T-helper 22 cell (primary cell): ENCODE measurements around the gene ATP8A2.
"Not testable (repeated sequence)": the region's sequence is repeated elsewhere in the genome, so short reads cannot be mapped to it uniquely, and the experiment has no call there.

ENCODE experiments used
- DNase-seq: peaks from one replicate; pipeline ENCODE4 v3.0.0-alpha.2; 2020; ENCODE audit warnings: low read depth

The ATP8A2 gene

GRCh38 chr13:25463496-25463895, 91.7 kb downstream of the ATP8A2 start:
- no peak for DNase-seq

GRCh38 chr13:25466880-25467279, 95.1 kb downstream of the ATP8A2 start:
- no peak for DNase-seq

DNA sequence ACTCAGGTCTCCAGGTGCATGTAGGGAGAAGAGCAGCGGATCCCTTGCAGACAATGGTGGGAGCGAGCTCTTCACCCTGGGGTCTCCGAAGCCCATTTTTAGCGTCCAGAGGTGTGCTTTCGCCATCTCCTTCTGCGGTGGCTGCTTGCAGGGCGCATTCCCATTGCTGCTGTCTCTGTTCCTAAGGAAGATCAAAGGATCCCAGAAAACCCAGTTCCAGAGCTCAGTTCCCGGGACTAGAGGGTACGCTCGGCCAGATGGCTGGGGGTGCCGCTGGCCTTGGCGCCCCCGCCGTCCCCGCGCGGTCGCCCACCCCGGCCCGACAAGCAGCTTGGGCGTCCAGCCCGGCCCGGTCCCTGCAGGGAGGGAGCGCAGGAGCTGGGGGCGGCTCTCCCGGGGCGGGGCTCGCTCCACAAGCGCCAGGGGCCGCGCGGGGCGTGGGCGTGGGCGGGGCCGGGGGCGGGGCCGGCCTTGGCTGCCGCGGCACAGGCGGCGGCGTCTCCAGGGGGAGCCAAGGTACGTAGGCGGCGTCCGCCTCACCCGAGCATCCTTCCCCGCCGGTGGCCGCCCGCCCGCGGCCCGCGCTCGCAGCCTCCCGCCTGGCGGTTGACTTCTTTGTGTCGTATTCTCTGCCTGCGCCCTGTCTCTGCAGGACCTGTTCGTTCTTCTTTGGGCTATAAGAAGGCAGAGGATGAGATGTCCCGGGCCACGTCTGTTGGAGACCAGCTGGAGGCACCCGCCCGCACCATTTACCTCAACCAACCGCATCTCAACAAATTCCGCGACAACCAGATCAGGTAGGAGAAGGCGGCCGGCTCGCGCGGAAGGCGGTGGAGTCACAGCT, 96.8 kb downstream of the ATP8A2 start:
- no peak for DNase-seq

GRCh38 chr13:25469169-25469525, 97.4 kb downstream of the ATP8A2 start:
- DNase-seq = no peak

DNA sequence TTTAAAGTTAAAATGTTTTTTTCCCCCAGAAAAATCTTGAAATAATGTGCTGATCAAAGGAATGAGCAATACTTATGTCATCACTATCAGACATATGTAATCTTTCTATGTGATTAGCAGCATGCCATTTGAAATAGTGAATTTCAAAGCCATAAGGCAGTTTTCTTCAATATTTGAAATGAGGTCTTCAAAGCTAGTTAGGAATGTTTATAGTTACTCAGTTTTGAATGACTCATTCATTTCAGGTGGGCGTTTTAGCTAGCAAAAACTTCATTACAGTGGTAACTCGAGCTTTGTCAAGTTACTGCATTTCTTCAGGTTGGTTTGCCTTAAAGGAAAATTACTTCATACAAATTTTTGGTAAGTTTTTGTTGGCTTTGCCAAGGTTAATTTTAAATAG, 102.1 kb downstream of the ATP8A2 start:
- no peak for DNase-seq

GRCh38 chr13:25478186-25478585, 106.4 kb downstream of the ATP8A2 start:
- DNase-seq = no peak

DNA sequence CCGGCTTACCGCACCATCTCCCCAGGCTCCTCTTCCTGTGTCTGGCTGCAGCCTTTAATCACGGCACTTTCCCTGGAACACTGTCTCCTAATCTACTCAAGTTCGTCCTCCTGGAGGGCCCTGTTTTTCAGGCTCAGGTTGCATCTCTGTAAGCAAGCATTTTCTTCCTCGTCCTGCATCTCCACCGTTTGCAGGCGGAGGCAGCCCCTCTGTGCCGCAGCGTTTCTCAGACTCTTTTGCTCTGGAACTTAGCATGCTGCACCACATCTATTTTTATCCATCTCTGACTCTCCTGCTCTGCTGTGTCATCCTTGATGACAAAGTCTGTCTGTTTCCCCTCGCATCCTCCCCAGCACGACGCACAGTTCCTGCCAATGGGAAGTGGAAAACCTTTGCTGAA, 117.5 kb downstream of the ATP8A2 start:
- DNase-seq = no peak

DNA sequence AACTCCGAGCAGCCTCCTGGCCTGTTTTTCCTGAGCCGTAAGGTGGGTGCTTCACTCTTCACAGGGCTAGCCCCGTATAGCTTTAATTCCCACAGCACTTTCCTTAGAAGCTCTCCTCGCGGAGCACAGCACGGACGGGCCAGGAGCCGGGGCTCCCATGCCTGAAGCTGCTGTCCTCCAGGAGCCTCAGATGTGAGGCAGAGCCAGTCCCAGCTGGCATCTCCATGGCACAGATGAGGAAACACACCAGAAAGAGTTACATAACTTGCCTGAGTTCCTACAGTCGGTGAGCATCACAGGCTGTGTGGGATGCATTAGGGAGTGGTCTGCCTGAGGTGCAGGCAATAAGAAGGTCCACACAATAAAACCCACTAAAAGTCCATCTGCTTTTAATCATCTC, 118.5 kb downstream of the ATP8A2 start:
- no peak for DNase-seq

DNA sequence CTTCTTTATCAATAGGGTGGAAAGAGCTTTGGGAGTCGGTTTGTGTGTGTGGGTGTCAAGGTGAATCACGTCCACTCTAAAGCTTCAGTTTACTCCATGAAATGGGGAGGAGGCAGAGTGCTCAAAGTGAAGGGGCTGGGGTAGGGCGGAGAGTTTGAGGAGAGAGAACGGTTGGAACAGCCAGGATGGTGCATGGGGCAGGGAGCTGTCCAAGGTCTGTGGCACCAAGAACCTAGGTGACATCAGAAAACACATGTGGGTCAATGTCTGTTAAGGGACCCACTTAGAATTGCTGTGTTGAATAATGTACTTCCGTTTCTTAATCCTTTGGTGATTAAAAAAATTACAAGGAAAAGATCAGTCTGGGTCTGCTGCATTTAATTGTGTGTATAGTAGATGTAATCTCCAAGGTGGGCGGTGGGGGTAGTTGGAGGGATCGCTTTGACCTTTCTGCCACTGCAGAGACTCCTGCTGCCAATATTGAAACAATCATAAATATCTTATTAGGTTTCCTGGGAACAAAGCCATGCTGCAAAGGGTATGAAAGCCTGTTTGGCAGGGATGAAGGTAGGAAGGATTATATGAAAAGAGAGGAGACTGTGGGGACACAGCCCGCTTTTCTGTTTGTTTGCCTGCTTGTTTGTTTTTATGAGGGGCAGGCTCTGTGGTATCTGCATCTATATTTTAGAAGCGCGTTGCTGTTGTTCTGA, 122.3 kb downstream of the ATP8A2 start:
- no peak for DNase-seq

GRCh38 chr13:25494698-25495411, 123.1 kb downstream of the ATP8A2 start:
- no peak for DNase-seq

- DNase-seq = no peak
These were observed 129.5 kb downstream of the ATP8A2 start for GRCh38 chr13:25501231-25501630.

DNA sequence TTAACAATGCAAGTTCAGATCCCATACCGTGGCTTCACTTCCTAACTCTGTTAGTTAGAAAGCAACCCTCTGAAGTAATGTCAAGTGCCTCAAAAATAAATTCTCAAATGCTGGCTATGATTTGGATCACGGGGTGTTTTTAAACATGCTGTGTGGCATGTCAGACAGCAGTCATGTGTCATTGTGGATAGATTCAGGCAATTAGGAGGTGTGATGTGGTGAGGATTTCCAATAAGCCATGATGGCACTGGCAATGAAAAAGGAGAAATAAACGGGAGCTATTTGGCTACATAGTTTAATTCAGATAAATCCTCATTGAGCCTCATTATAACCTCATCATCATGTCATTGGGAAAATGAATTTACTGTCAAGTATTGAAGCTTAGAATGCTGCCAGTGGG, 130.3 kb downstream of the ATP8A2 start:
- no peak for DNase-seq

DNA sequence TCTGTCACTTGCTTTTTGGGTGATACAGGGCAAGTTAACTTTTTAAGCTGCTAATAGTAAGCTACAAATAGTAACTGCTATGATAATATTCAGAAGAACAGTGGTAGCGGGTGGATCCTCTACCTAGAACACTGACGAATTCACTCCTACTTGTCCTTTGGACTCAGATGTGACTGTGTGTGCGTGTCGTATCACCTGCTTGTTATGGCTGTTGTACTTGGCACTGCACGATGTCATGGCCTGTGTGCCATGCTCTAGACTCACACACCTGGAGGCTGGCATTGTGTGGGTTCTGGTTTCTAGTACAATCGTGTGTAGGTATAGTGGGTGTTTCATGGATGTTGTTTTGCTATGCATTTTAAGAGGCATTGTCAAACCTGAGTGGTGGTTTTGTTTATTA, 130.8 kb downstream of the ATP8A2 start:
- DNase-seq = no peak

DNA sequence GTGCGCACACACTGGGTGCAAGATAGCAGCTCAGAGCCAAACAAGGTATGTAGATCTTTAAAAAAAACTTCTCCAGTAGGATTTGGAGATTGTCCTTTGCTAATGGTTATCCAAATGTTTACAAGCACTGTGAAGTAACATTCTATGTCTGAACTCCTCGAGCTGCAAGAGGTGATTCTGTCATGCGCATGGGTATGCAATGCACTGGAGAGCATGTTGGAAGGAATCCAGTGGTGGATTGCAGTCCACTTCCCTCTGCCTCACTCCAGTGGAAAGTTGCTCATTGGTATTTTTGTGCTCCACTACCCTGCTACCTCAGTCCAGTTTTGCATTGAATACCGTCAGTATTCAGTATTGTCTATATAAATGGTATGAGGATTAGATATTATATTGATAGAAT, 132.1 kb downstream of the ATP8A2 start:
- DNase-seq = no peak

DNA sequence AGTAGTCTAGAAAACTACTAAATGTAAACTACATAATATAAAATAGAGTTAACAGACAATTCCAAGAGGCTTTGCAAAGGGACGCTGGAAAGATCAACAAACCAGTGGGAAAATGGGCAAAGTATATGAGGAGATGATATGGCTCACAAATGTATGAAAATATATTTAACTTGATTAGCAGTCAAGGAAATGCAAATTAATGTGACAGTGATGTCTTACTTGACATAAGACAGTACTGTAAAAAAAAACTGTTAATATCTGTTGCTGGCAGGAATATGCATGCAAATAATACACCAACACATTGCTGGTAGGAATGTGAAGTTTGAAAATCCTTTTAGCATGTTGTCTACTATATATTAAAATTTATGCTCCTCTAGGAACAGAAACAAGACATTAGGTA, 136.1 kb downstream of the ATP8A2 start:
- DNase-seq = no peak

DNA sequence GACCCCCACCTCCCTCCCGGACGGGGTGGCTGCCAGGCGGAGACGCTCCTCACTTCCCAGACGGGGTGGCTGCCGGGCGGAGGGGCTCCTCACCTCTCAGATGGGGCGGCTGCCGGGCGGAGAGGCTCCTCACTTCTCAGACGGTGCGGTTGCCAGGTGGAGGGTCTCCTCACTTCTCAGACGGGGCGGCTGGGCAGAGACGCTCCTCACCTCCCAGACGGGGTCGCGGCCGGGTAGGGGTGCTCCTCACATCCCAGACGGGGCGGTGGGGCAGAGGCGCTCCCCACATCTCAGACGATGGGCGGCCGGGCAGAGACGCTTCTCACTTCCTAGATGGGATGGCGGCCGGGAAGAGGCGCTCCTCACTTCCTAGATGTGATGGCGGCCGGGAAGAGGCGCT, 141.3 kb downstream of the ATP8A2 start:
- DNase-seq = not testable (repeated sequence)

DNA sequence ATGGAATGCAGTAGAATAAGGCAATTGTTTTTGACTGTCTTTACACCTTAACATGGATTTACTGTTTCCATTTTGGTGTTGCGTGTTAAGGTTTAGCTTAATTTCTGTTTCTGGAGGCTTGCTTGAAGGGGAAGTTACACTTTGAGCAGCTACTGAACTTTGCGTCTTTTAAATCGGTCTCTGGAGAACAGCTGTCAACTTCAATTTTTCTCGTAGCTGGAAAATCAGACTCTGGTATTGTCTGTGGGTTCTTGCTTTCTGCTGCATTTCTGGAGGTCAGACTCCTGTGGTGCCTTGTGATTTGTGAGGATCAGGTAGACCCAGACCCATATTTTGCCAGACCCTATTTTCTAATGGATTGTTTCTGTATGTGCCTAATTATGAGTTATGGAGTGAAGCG, 146.7 kb downstream of the ATP8A2 start:
- DNase-seq = no peak

GRCh38 chr13:25525884-25526283, 154.1 kb downstream of the ATP8A2 start:
- no peak for DNase-seq

GRCh38 chr13:25528266-25528665, 156.5 kb downstream of the ATP8A2 start:
- no peak for DNase-seq

GRCh38 chr13:25529425-25529824, 157.7 kb downstream of the ATP8A2 start:
- no peak for DNase-seq

- DNase-seq = no peak
These were observed 166.5 kb downstream of the ATP8A2 start for GRCh38 chr13:25538276-25538675.

DNA sequence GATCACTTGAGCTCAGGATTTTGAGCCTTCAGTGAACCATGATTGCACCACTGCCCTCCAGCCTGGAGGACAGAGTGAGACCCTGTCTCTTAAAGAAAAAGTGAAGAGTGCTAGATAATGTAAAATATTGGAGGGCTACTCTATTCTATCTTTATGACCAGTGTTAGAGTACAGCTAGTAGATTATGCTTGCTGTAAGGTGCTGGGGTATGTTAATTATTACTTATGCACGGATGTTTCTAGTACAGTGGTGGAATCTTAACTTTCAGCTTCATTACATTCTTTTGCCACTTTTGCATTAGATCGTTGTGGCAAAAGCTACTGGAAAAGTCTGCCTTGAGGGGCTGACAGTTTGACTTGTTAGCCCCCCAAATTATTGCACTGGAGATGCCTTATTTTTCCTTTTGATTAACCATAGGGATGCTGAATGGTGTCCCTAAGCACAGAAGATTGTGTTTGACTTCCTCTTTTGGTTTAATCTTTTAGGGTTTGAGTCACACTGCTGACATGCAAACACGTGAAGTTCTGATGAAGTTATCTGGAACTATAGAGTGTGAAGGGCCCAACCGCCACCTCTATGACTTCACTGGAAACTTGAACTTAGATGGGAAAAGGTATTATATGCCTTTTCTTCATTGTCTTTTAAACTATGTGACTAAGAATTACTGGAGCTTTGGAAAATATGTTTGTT, 169.8 kb downstream of the ATP8A2 start:
- no peak for DNase-seq
